SK-N-SH treated with all-trans-retinoic acid at 6 μM for 48 hours (cell line): Measurements from ENCODE around the gene RGCC.
"Not testable (repeated sequence)": the region's sequence is repeated elsewhere in the genome, so short reads cannot be mapped to it uniquely, and the experiment has no call there.

ENCODE experiments used
- ATAC-seq: fragments of 200-7000 bp; cut with Tn5 transposase; 3 replicates; pipeline ENCODE4 v1.9.1; 2020; ENCODE audit warnings: mild to moderate bottlenecking, moderate library complexity
- CSDC2 ChIP-seq: fragments of 250-450 bp; sonication (Bioruptor Pico); IDR thresholded peaks from 2 replicates; pipeline ENCODE4 v1.5.0; 2020; ENCODE audit warnings: mild to moderate bottlenecking, moderate library complexity
- ESRRG ChIP-seq: fragments of 250-450 bp; sonication (Bioruptor Pico); IDR thresholded peaks from 2 replicates; pipeline ENCODE4 v1.6.1; 2021; ENCODE audit warnings: mild to moderate bottlenecking
- GLIS3 ChIP-seq: fragments of 250-450 bp; sonication (Bioruptor Pico); IDR thresholded peaks from 2 replicates; pipeline ENCODE4 v1.5.0; 2020; ENCODE audit warnings: mild to moderate bottlenecking, moderate library complexity
- ISL1 ChIP-seq: fragments of 250-450 bp; sonication (Bioruptor Pico); IDR thresholded peaks from 2 replicates; pipeline ENCODE4 v2.1.2; 2022; ENCODE audit warnings: mild to moderate bottlenecking, moderate library complexity
- OSR1 ChIP-seq: fragments of 250-450 bp; sonication (Bioruptor Pico); IDR thresholded peaks from 2 replicates; pipeline ENCODE4 v1.8.0; 2022; ENCODE audit warnings: moderate library complexity, mild to moderate bottlenecking, inconsistent platforms
- RARB ChIP-seq: fragments of 250-450 bp; sonication (Bioruptor Pico); IDR thresholded peaks from 2 replicates; pipeline ENCODE4 v1.8.0; 2021; ENCODE audit warnings: mild to moderate bottlenecking, moderate library complexity
- SNAI2 ChIP-seq: fragments of 250-450 bp; sonication (Bioruptor Pico); IDR thresholded peaks from 2 replicates; pipeline ENCODE4 v1.5.0; 2020; ENCODE audit warnings: mild to moderate bottlenecking, moderate library complexity
- TCF4 ChIP-seq: fragments of 250-450 bp; sonication (Bioruptor Pico); IDR thresholded peaks from 2 replicates; pipeline ENCODE4 v1.8.0; 2021; ENCODE audit warnings: mild to moderate bottlenecking, moderate library complexity, borderline replicate concordance
- TOX ChIP-seq: fragments of 250-450 bp; sonication (Bioruptor Pico); IDR thresholded peaks from 2 replicates; pipeline ENCODE4 v1.8.0; 2021; ENCODE audit warnings: mild to moderate bottlenecking, moderate library complexity, borderline replicate concordance
- ZC3H10 ChIP-seq: fragments of 250-450 bp; sonication (Bioruptor Pico); IDR thresholded peaks from 2 replicates; pipeline ENCODE4 v1.5.1; 2021; ENCODE audit warnings: mild to moderate bottlenecking, moderate library complexity
- ZFP3 ChIP-seq: fragments of 250-450 bp; sonication (Bioruptor Pico); IDR thresholded peaks from 2 replicates; pipeline ENCODE4 v1.5.0; 2020; ENCODE audit warnings: mild to moderate bottlenecking, moderate library complexity
- ZFP30 ChIP-seq: fragments of 450-650 bp; formaldehyde crosslinking; IDR thresholded peaks from 2 replicates; pipeline ENCODE4 v1.5.0; 2022; ENCODE audit warnings: mild to moderate bottlenecking, moderate library complexity
- ZNF565 ChIP-seq: fragments of 450-650 bp; formaldehyde crosslinking; conservative IDR thresholded peaks from 2 replicates; pipeline ENCODE4 v1.5.0; 2020; ENCODE audit warnings: low read depth, mild to moderate bottlenecking, moderate library complexity
- ZNF70 ChIP-seq: fragments of 450-650 bp; formaldehyde crosslinking; IDR thresholded peaks from 2 replicates; pipeline ENCODE4 v1.5.0; 2020; ENCODE audit warnings: mild to moderate bottlenecking, moderate library complexity
- ZNF8 ChIP-seq: fragments of 450-650 bp; formaldehyde crosslinking; IDR thresholded peaks from 2 replicates; pipeline ENCODE4 v1.5.0; 2020; ENCODE audit warnings: mild to moderate bottlenecking, moderate library complexity
- TF ChIP-seq, protein P1 (sequence below): fragments of 250-450 bp; sonication (Bioruptor Pico); IDR thresholded peaks from 2 replicates; pipeline ENCODE4 v1.8.0; 2021; ENCODE audit warnings: low read depth, mild to moderate bottlenecking, moderate library complexity, borderline replicate concordance
- TF ChIP-seq, protein P2 (sequence below): fragments of 250-450 bp; sonication (Bioruptor Pico); IDR thresholded peaks from 2 replicates; pipeline ENCODE4 v1.8.0; 2020; ENCODE audit warnings: mild to moderate bottlenecking, moderate library complexity, borderline replicate concordance
- TF ChIP-seq, protein P3 (sequence below): fragments of 250-450 bp; sonication (Bioruptor Pico); IDR thresholded peaks from 2 replicates; pipeline ENCODE4 v1.5.1; 2020; ENCODE audit warnings: low read depth, mild to moderate bottlenecking, moderate library complexity
- TF ChIP-seq, protein P4 (sequence below): fragments of 250-450 bp; sonication (Bioruptor Pico); IDR thresholded peaks from 2 replicates; pipeline ENCODE4 v1.5.0; 2020; ENCODE audit warnings: mild to moderate bottlenecking, moderate library complexity

RGCC gene

DNA sequence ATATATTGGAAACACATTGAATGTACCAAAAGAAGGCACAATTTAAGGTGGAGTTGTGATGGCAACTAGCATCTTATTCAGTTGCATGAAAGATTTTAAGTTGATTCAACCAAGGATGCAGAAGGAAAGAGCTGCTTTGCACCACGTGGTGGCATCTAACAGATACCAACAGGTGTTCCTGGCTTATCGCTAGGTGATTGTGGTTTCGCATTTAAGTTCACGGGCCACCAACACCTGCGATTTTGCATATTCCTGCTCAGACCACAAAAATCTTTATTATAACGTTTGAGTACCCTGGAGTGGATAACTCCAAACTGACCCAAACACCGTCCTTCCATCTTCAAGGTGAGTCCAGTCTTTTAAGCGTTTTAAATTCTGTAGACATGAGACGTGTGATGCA is 45.3 kb downstream of the RGCC start (continued):
- TF ChIP-seq, protein P1, sequence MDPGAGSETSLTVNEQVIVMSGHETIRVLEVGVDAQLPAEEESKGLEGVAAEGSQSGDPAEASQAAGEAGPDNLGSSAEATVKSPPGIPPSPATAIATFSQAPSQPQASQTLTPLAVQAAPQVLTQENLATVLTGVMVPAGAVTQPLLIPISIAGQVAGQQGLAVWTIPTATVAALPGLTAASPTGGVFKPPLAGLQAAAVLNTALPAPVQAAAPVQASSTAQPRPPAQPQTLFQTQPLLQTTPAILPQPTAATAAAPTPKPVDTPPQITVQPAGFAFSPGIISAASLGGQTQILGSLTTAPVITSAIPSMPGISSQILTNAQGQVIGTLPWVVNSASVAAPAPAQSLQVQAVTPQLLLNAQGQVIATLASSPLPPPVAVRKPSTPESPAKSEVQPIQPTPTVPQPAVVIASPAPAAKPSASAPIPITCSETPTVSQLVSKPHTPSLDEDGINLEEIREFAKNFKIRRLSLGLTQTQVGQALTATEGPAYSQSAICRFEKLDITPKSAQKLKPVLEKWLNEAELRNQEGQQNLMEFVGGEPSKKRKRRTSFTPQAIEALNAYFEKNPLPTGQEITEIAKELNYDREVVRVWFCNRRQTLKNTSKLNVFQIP, result no peak
- TF ChIP-seq ZNF565 (CRISPR knock-in tag) (no peak), TCF4 (CRISPR knock-in tag) (no peak), OSR1 (CRISPR knock-in tag) (no peak), RARB (CRISPR knock-in tag) (no peak), TOX (CRISPR knock-in tag) (no peak), ZC3H10 (CRISPR knock-in tag) (no peak), ZNF70 (CRISPR knock-in tag) (no peak), ISL1 (CRISPR knock-in tag) (no peak), ESRRG (no peak)
- TF ChIP-seq, protein P2, sequence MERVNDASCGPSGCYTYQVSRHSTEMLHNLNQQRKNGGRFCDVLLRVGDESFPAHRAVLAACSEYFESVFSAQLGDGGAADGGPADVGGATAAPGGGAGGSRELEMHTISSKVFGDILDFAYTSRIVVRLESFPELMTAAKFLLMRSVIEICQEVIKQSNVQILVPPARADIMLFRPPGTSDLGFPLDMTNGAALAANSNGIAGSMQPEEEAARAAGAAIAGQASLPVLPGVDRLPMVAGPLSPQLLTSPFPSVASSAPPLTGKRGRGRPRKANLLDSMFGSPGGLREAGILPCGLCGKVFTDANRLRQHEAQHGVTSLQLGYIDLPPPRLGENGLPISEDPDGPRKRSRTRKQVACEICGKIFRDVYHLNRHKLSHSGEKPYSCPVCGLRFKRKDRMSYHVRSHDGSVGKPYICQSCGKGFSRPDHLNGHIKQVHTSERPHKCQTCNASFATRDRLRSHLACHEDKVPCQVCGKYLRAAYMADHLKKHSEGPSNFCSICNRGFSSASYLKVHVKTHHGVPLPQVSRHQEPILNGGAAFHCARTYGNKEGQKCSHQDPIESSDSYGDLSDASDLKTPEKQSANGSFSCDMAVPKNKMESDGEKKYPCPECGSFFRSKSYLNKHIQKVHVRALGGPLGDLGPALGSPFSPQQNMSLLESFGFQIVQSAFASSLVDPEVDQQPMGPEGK (CRISPR knock-in tag), result no peak

DNA sequence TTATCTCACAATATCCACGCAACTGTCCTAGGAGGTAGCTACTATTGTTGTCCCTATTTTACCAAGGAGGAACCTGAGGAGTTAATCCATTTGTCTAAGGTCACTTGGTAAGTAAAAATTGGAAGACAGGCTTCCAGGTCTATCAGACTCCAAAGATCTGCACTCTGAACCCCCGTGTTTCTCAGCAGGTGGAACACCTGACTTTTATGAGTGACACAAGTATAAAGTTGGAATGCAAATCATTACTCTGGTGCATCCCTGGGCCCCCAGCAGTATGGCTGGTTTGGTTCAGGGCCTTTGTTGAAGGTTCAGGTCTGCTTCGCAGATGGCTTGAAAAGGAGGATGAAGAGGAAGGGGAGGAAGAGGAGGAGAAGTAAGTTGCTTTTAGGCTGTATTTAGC is 46.0 kb downstream of the RGCC start:
- no peak for ATAC-seq
- no peak for TF ChIP-seq TOX (CRISPR knock-in tag)
- TF ChIP-seq ESRRG, result no peak
- no peak for TF ChIP-seq CSDC2 (CRISPR knock-in tag)
- TF ChIP-seq ZNF70 (CRISPR knock-in tag), result no peak
- TF ChIP-seq, protein P3, sequence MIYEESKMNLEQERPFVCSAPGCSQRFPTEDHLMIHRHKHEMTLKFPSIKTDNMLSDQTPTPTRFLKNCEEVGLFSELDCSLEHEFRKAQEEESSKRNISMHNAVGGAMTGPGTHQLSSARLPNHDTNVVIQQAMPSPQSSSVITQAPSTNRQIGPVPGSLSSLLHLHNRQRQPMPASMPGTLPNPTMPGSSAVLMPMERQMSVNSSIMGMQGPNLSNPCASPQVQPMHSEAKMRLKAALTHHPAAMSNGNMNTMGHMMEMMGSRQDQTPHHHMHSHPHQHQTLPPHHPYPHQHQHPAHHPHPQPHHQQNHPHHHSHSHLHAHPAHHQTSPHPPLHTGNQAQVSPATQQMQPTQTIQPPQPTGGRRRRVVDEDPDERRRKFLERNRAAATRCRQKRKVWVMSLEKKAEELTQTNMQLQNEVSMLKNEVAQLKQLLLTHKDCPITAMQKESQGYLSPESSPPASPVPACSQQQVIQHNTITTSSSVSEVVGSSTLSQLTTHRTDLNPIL (CRISPR knock-in tag), result no peak
- TF ChIP-seq SNAI2 (CRISPR knock-in tag), result no peak
- no peak for TF ChIP-seq GLIS3 (CRISPR knock-in tag)
- TF ChIP-seq, protein P2 (CRISPR knock-in tag), result no peak
- TF ChIP-seq ZFP30 (CRISPR knock-in tag), result no peak
- TF ChIP-seq ZNF8 (CRISPR knock-in tag), result no peak
- no peak for TF ChIP-seq RARB (CRISPR knock-in tag)
- TF ChIP-seq, protein P1, result no peak

DNA sequence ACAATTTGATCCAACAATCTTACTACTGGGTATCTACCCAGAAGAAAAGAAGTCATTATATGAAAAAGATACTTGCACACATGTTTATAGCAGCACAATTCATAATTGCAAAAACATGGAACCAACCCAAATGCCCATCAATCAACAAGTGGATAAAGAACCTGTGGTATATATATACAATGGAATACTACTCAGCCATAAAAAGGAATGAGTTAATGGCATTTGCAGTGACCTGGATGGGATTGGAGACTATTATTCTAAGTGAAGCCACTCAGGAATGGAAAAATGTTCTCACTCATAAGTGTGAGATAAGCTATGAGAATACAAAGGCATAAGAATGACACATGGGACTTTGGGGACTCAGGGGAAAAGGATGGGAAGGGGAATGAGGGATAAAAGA is 47.3 kb downstream of the RGCC start:
- peak; percentile 87 for TF ChIP-seq ZNF8 (CRISPR knock-in tag)
- not testable (repeated sequence) for ATAC-seq

DNA sequence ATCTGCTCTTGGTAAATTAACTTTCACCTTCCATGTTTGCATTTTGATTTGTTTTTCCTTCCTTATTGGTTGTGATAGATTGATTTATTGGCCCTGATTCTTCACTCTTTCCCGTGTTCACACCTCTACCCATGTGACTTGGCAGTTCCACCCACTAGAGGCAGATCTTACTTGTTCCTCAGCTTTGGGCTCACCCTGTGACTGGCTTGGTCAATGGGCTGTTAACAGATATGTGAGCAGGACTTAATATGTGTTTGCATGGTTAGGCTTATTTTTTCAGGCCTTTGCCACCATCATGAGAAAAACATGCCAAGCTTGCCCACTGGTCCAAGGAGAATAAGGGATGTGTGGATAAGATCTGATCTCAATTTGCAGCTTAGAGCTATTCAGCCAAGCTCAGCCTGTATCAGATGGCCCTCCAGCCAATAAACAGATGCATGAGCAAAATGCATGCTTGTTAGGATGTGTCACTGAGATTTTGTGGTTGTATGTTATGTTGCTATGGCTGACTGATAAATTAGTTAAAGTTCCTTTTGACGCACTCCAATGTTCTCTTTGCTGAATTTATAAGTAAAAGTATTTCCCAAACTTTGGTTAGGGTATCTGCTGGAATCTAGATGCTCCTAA is 48.0 kb downstream of the RGCC start:
- TF ChIP-seq SNAI2 (CRISPR knock-in tag), result no peak
- TF ChIP-seq ZC3H10 (CRISPR knock-in tag), result no peak
- TF ChIP-seq OSR1 (CRISPR knock-in tag), result no peak
- no peak for TF ChIP-seq TCF4 (CRISPR knock-in tag)
- no peak for TF ChIP-seq ZNF565 (CRISPR knock-in tag)
- TF ChIP-seq, all 23 proteins: peak for 0
- ATAC-seq, result peak; percentile 61

DNA sequence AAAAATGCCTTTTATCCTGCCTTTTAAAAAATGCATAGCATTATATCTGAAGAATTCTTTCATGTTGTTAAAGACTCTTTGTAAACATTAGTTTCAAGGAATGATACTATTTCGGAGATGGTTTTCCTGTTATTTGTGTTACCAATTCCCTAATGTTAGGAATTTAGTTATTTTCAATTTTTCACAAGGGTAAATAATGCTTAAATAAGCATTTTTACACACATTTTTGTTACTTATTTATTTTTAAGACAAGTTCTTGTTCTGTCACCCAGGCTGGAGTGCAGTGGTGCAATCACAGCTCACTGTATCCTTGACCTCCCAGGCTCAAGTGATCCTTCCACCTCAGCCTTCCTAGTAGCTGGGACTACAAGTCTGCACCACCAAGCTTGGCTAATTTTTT is 49.0 kb downstream of the RGCC start:
- no peak for ATAC-seq
- TF ChIP-seq GLIS3 (CRISPR knock-in tag) (no peak), SNAI2 (CRISPR knock-in tag) (no peak), TOX (CRISPR knock-in tag) (no peak), CSDC2 (CRISPR knock-in tag) (no peak), ZC3H10 (CRISPR knock-in tag) (no peak), ZNF8 (CRISPR knock-in tag) (no peak), ZFP3 (CRISPR knock-in tag) (no peak), ISL1 (CRISPR knock-in tag) (no peak)
- TF ChIP-seq, protein P3 (CRISPR knock-in tag), result no peak
- TF ChIP-seq, protein P4, sequence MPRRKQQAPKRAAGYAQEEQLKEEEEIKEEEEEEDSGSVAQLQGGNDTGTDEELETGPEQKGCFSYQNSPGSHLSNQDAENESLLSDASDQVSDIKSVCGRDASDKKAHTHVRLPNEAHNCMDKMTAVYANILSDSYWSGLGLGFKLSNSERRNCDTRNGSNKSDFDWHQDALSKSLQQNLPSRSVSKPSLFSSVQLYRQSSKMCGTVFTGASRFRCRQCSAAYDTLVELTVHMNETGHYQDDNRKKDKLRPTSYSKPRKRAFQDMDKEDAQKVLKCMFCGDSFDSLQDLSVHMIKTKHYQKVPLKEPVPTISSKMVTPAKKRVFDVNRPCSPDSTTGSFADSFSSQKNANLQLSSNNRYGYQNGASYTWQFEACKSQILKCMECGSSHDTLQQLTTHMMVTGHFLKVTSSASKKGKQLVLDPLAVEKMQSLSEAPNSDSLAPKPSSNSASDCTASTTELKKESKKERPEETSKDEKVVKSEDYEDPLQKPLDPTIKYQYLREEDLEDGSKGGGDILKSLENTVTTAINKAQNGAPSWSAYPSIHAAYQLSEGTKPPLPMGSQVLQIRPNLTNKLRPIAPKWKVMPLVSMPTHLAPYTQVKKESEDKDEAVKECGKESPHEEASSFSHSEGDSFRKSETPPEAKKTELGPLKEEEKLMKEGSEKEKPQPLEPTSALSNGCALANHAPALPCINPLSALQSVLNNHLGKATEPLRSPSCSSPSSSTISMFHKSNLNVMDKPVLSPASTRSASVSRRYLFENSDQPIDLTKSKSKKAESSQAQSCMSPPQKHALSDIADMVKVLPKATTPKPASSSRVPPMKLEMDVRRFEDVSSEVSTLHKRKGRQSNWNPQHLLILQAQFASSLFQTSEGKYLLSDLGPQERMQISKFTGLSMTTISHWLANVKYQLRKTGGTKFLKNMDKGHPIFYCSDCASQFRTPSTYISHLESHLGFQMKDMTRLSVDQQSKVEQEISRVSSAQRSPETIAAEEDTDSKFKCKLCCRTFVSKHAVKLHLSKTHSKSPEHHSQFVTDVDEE (CRISPR knock-in tag), result no peak
